ENCODE data around the gene BTNL9.
"Not testable (repeated sequence)": the region's sequence is repeated elsewhere in the genome, so short reads cannot be mapped to it uniquely, and the experiment has no call there.

BTNL9 gene

GRCh38 chr5:181101030-181101641, 61.1 kb downstream of the BTNL9 start:
- DNase-seq = not testable (repeated sequence)

- not testable (repeated sequence) for DNase-seq
Measured at GRCh38 chr5:181101930-181102674, 62.0 kb downstream of the BTNL9 start.

- not testable (repeated sequence) for DNase-seq
Measured at GRCh38 chr5:181104259-181104568, 64.1 kb downstream of the BTNL9 start.

- DNase-seq = not testable (repeated sequence)
Measured at GRCh38 chr5:181104606-181105390, 64.7 kb downstream of the BTNL9 start.

GRCh38 chr5:181105391-181106025, 65.4 kb downstream of the BTNL9 start:
- no peak for DNase-seq

- DNase-seq = no peak
Measured at GRCh38 chr5:181107699-181108098, 67.6 kb downstream of the BTNL9 start.

GRCh38 chr5:181108578-181109165, 68.6 kb downstream of the BTNL9 start:
- no peak for DNase-seq

GRCh38 chr5:181109489-181110013, 69.5 kb downstream of the BTNL9 start:
- no peak for DNase-seq

- DNase-seq = no peak
Measured at GRCh38 chr5:181111010-181111409, 70.9 kb downstream of the BTNL9 start.
